Dendritic cell treated with granulocyte-macrophage colony-stimulating factor and Interleukin-4, amounts not matched to agents 40 ng/mL and 50 ng/mL, for 4 days (primary cell): Measurements from ENCODE around the gene RNASE3.
"Not testable (repeated sequence)": the region's sequence is repeated elsewhere in the genome, so short reads cannot be mapped to it uniquely, and the experiment has no call there.

Source experiments
- H3K27ac Mint-ChIP-seq: one replicate; pipeline ENCODE4 v1.8.0; 2022; ENCODE audit warnings: mild to moderate bottlenecking, mixed read lengths
- H3K27me3 Mint-ChIP-seq: one replicate; pipeline ENCODE4 v1.8.0; 2022; ENCODE audit warnings: mild to moderate bottlenecking, mixed read lengths
- H3K36me3 Mint-ChIP-seq: one replicate; pipeline ENCODE4 v1.8.0; 2022; ENCODE audit warnings: low read depth, mixed read lengths
- H3K4me1 Mint-ChIP-seq: one replicate; pipeline ENCODE4 v1.8.0; 2022; ENCODE audit warnings: low read depth, mixed read lengths
- H3K4me3 Mint-ChIP-seq: one replicate; pipeline ENCODE4 v1.8.0; 2022; ENCODE audit warnings: mild to moderate bottlenecking, moderate library complexity, mixed read lengths
- H3K9me3 Mint-ChIP-seq: one replicate; pipeline ENCODE4 v1.8.0; 2022; ENCODE audit warnings: mixed read lengths
- intact Hi-C: fragments of 100-400 bp; cut with micrococcal nuclease; formaldehyde crosslinking; loops from one replicate; pipeline ENCODE4 v1.15.0; 2022

RNASE3 gene

GRCh38 chr14:20891126-20891825, at the start of gene RNASE3:
Gene RNASE3, plus strand, starts transcription at chr14:20891385. Its CDS starts 302 bp downstream, at chr14:20891687.
- Mint-ChIP-seq H3K27ac (peak within 1 kb of the TSS; percentile 56), H3K4me1 (peaks cover 43% of the 10 kb centered on the region)
- H3K27me3 Mint-ChIP-seq, intact Hi-C loops, H3K4me3 Mint-ChIP-seq, H3K36me3 Mint-ChIP-seq, H3K9me3 Mint-ChIP-seq: not testable (repeated sequence)

- Mint-ChIP-seq H3K4me1 (peaks cover 45% of the 10 kb centered on the region), H3K27me3 (no peaks in the 10 kb centered on the region), H3K9me3 (no peaks in the 10 kb centered on the region), H3K4me3 (no peak overlapping the region), H3K27ac (peak overlapping the region; percentile 82), H3K36me3 (no peaks in the 10 kb centered on the region)
- intact Hi-C loops: loop anchor here (5.0 kb wide), 1 partner anchor 64 kb away; the partner anchor contains the start of gene RNASE6
Measured at GRCh38 chr14:20846560-20846959, 44.6 kb upstream of the RNASE3 start.

- Mint-ChIP-seq H3K9me3 (no peaks in the 10 kb centered on the region), H3K27ac (peak overlapping the region; percentile 72), H3K4me3 (no peak overlapping the region), H3K27me3 (no peaks in the 10 kb centered on the region), H3K4me1 (peaks cover 39% of the 10 kb centered on the region), H3K36me3 (no peaks in the 10 kb centered on the region)
- intact Hi-C loops: loop anchor here (5.0 kb wide), 1 partner anchor 66 kb away; the partner anchor contains the start of gene RNASE6
Measured at GRCh38 chr14:20848316-20848954, 42.8 kb upstream of the RNASE3 start.

- intact Hi-C loops: loop anchor here (5.0 kb wide), 1 partner anchor 67 kb away; the partner anchor contains the start of gene RNASE6
Measured at GRCh38 chr14:20848955-20849570, 42.1 kb upstream of the RNASE3 start.

GRCh38 chr14:20853042-20853441, 38.1 kb upstream of the RNASE3 start:
- H3K4me1 Mint-ChIP-seq: peaks cover 47% of the 10 kb centered on the region
- H3K27ac Mint-ChIP-seq: peak overlapping the region; percentile 3
- H3K9me3 Mint-ChIP-seq: no peaks in the 10 kb centered on the region
- H3K36me3 Mint-ChIP-seq: no peaks in the 10 kb centered on the region
- H3K4me3 Mint-ChIP-seq: no peak overlapping the region
- H3K27me3 Mint-ChIP-seq: no peaks in the 10 kb centered on the region
- intact Hi-C loops: no loop called here

More at GRCh38 chr14:20848955-20849570, 42.1 kb upstream of the RNASE3 start:
- no peaks in the 10 kb centered on the region for H3K9me3 Mint-ChIP-seq
- H3K27ac Mint-ChIP-seq: peak overlapping the region; percentile 72
- H3K27me3 Mint-ChIP-seq: no peaks in the 10 kb centered on the region
- H3K4me1 Mint-ChIP-seq: peaks cover 35% of the 10 kb centered on the region
- H3K4me3 Mint-ChIP-seq: no peak overlapping the region
- H3K36me3 Mint-ChIP-seq: no peaks in the 10 kb centered on the region

- no peaks in the 10 kb centered on the region for H3K9me3 Mint-ChIP-seq
- no peak overlapping the region for H3K4me3 Mint-ChIP-seq
- intact Hi-C loops: loop anchor here (1.0 to 2.0 kb wide), 3 partner anchors 17 to 158 kb away; no protein-coding TSS in a partner anchor
- no peaks in the 10 kb centered on the region for H3K27me3 Mint-ChIP-seq
- peaks cover 31% of the 10 kb centered on the region for H3K4me1 Mint-ChIP-seq
- H3K36me3 Mint-ChIP-seq: no peaks in the 10 kb centered on the region
- H3K27ac Mint-ChIP-seq: no peak overlapping the region
Measured at GRCh38 chr14:20855652-20856291, 35.4 kb upstream of the RNASE3 start.

GRCh38 chr14:20857207-20857606, 34.0 kb upstream of the RNASE3 start:
- no peaks in the 10 kb centered on the region for H3K36me3 Mint-ChIP-seq
- no peaks in the 10 kb centered on the region for H3K9me3 Mint-ChIP-seq
- H3K4me3 Mint-ChIP-seq: no peak overlapping the region
- H3K27ac Mint-ChIP-seq: peak overlapping the region; percentile 35
- H3K27me3 Mint-ChIP-seq: no peaks in the 10 kb centered on the region
- H3K4me1 Mint-ChIP-seq: peaks cover 31% of the 10 kb centered on the region
- intact Hi-C loops: loop anchor here (1.0 to 2.0 kb wide), 2 partner anchors 16 to 114 kb away; no protein-coding TSS in a partner anchor

GRCh38 chr14:20857630-20858261, 33.4 kb upstream of the RNASE3 start:
- H3K9me3 Mint-ChIP-seq: no peaks in the 10 kb centered on the region
- no peak overlapping the region for H3K4me3 Mint-ChIP-seq
- H3K27me3 Mint-ChIP-seq: no peaks in the 10 kb centered on the region
- H3K27ac Mint-ChIP-seq: no peak overlapping the region
- no peaks in the 10 kb centered on the region for H3K36me3 Mint-ChIP-seq
- peaks cover 31% of the 10 kb centered on the region for H3K4me1 Mint-ChIP-seq
- intact Hi-C loops: loop anchor here (1.0 to 2.0 kb wide), 2 partner anchors 15 to 114 kb away; no protein-coding TSS in a partner anchor

- Mint-ChIP-seq H3K9me3 (no peaks in the 10 kb centered on the region), H3K27me3 (no peaks in the 10 kb centered on the region), H3K4me3 (no peak overlapping the region)
Measured at GRCh38 chr14:20866194-20866593, 25.0 kb upstream of the RNASE3 start.

GRCh38 chr14:20866963-20867362, 24.2 kb upstream of the RNASE3 start:
- no peak overlapping the region for H3K4me3 Mint-ChIP-seq
- intact Hi-C loops: no loop called here
- no peaks in the 10 kb centered on the region for H3K9me3 Mint-ChIP-seq
- H3K27me3 Mint-ChIP-seq: no peaks in the 10 kb centered on the region
- H3K27ac Mint-ChIP-seq: no peak overlapping the region
- H3K36me3 Mint-ChIP-seq: no peaks in the 10 kb centered on the region
- H3K4me1 Mint-ChIP-seq: peaks cover 20% of the 10 kb centered on the region

More at GRCh38 chr14:20866194-20866593, 25.0 kb upstream of the RNASE3 start:
- no peaks in the 10 kb centered on the region for H3K36me3 Mint-ChIP-seq
- peaks cover 14% of the 10 kb centered on the region for H3K4me1 Mint-ChIP-seq
- intact Hi-C loops: no loop called here
- H3K27ac Mint-ChIP-seq: no peak overlapping the region

GRCh38 chr14:20873370-20874177, 17.6 kb upstream of the RNASE3 start:
- peak overlapping the region; percentile 55 for H3K4me3 Mint-ChIP-seq
- peak overlapping the region; percentile 68 for H3K27ac Mint-ChIP-seq
- intact Hi-C loops: loop anchor here (2.0 to 5.0 kb wide), 2 partner anchors 17 to 99 kb away; no protein-coding TSS in a partner anchor
- no peaks in the 10 kb centered on the region for H3K9me3 Mint-ChIP-seq
- no peaks in the 10 kb centered on the region for H3K36me3 Mint-ChIP-seq
- H3K27me3 Mint-ChIP-seq: no peaks in the 10 kb centered on the region
- H3K4me1 Mint-ChIP-seq: peaks cover 42% of the 10 kb centered on the region

GRCh38 chr14:20877016-20877415, 14.2 kb upstream of the RNASE3 start:
- Mint-ChIP-seq H3K36me3 (no peaks in the 10 kb centered on the region), H3K27me3 (no peaks in the 10 kb centered on the region), H3K4me3 (no peak overlapping the region), H3K4me1 (peaks cover 50% of the 10 kb centered on the region), H3K27ac (no peak overlapping the region), H3K9me3 (no peaks in the 10 kb centered on the region)
- intact Hi-C loops: no loop called here
